Breast epithelium (tissue), 3 donors: ENCODE results near the gene LRRC32.

ENCODE experiments used
- POLR2A ChIP-seq: fragments of 450-650 bp; IDR thresholded peaks from one replicate; pipeline ENCODE4 v1.6.1; 2016; ENCODE audit warnings: antibody characterized with exemption, mild to moderate bottlenecking, moderate library complexity
- POLR2AphosphoS5 ChIP-seq, 3 donors: sonication (generic); formaldehyde crosslinking; IDR thresholded peaks; one replicate each; pipeline ENCODE4 v1.6.1; 2017; ENCODE audit warnings: antibody characterized with exemption in 3 of 3
- TF ChIP-seq, protein P1 (sequence below), 3 donors: fragments of 450-650 bp; IDR thresholded peaks; one replicate each; pipeline ENCODE4 v1.5.1; 2016 to 2017; ENCODE audit warnings: antibody characterized with exemption in 3 of 3, mild to moderate bottlenecking in 3 of 3, moderate library complexity in 3 of 3

GRCh38 chr11:76638270-76639197, 32.0 kb downstream of the LRRC32 start:
- TF ChIP-seq, protein P1, sequence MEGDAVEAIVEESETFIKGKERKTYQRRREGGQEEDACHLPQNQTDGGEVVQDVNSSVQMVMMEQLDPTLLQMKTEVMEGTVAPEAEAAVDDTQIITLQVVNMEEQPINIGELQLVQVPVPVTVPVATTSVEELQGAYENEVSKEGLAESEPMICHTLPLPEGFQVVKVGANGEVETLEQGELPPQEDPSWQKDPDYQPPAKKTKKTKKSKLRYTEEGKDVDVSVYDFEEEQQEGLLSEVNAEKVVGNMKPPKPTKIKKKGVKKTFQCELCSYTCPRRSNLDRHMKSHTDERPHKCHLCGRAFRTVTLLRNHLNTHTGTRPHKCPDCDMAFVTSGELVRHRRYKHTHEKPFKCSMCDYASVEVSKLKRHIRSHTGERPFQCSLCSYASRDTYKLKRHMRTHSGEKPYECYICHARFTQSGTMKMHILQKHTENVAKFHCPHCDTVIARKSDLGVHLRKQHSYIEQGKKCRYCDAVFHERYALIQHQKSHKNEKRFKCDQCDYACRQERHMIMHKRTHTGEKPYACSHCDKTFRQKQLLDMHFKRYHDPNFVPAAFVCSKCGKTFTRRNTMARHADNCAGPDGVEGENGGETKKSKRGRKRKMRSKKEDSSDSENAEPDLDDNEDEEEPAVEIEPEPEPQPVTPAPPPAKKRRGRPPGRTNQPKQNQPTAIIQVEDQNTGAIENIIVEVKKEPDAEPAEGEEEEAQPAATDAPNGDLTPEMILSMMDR (IDR thresholded peaks at IDR 0.05) = no peak
- TF ChIP-seq POLR2A = no peak
- no peak for TF ChIP-seq POLR2AphosphoS5 (IDR thresholded peaks at IDR 0.05)
